Measurements from ENCODE around the gene CCDC150. TPM values are rescaled to one million over a fixed set of nuclear protein-coding genes. Genes with fewer than 3 reads are reported as not detected.
A peak's percentile ranks its signal among the peaks of the same experiment; 100 is the strongest.
"Not testable (repeated sequence)": the region's sequence is repeated elsewhere in the genome, so short reads cannot be mapped to it uniquely, and the experiment has no call there.

Gene CCDC150
- total RNA-seq, 1 donor from 2014 or later: 0.89 TPM

- no peak for ATAC-seq
- no peak for DNase-seq (ENCODE audit: missing footprints)
- intact Hi-C loops (cut with DNase I): no loop called here
These were observed 57.0 kb downstream of the CCDC150 start for GRCh38 chr2:196696423-196697079.

- no peak for ATAC-seq
- intact Hi-C loops (cut with DNase I): no loop called here
- DNase-seq (ENCODE audit: missing footprints): no peak
These were observed 58.3 kb downstream of the CCDC150 start for GRCh38 chr2:196697825-196698224.

- DNase-seq (ENCODE audit: missing footprints) (no peak), ATAC-seq (no peak)
- intact Hi-C loops (cut with DNase I): no loop called here
These were observed 63.1 kb downstream of the CCDC150 start for GRCh38 chr2:196702641-196703040.

- ATAC-seq: no peak
These were observed 64.2 kb downstream of the CCDC150 start for GRCh38 chr2:196703695-196704094.

GRCh38 chr2:196710056-196710455, 70.5 kb downstream of the CCDC150 start:
- DNase-seq (ENCODE audit: missing footprints); ATAC-seq; intact Hi-C loops (cut with DNase I): not testable (repeated sequence)

More at GRCh38 chr2:196703695-196704094, 64.2 kb downstream of the CCDC150 start:
- intact Hi-C loops (cut with DNase I): no loop called here
- no peak for DNase-seq (ENCODE audit: missing footprints)

GRCh38 chr2:196711625-196712024, 72.1 kb downstream of the CCDC150 start:
- DNase-seq (ENCODE audit: missing footprints): no peak
- intact Hi-C loops (cut with DNase I): no loop called here
- ATAC-seq: no peak

- intact Hi-C loops (cut with DNase I): no loop called here
- DNase-seq (ENCODE audit: missing footprints): no peak
- ATAC-seq: no peak
These were observed 73.4 kb downstream of the CCDC150 start for GRCh38 chr2:196712867-196713266.

GRCh38 chr2:196718419-196719109, 79.0 kb downstream of the CCDC150 start:
- no peak for DNase-seq (ENCODE audit: missing footprints)
- no peak for ATAC-seq

GRCh38 chr2:196719110-196719872, 79.8 kb downstream of the CCDC150 start:
- intact Hi-C loops (cut with DNase I): no loop called here
- DNase-seq (ENCODE audit: missing footprints) (peak; percentile 68), ATAC-seq (peak; percentile 69)

More at GRCh38 chr2:196718419-196719109, 79.0 kb downstream of the CCDC150 start:
- intact Hi-C loops (cut with DNase I): no loop called here

- intact Hi-C loops (cut with DNase I): no loop called here
- ATAC-seq: no peak
- DNase-seq (ENCODE audit: missing footprints): no peak
These were observed 84.1 kb downstream of the CCDC150 start for GRCh38 chr2:196723571-196723970.

GRCh38 chr2:196725218-196725617, 85.7 kb downstream of the CCDC150 start:
- intact Hi-C loops (cut with DNase I): no loop called here
- no peak for DNase-seq (ENCODE audit: missing footprints)
- ATAC-seq: no peak

GRCh38 chr2:196725882-196726281, 86.4 kb downstream of the CCDC150 start:
- DNase-seq (ENCODE audit: missing footprints) (no peak), ATAC-seq (no peak)
- intact Hi-C loops (cut with DNase I): no loop called here

GRCh38 chr2:196729418-196729817, 89.9 kb downstream of the CCDC150 start:
- DNase-seq (ENCODE audit: missing footprints): no peak
- no peak for ATAC-seq
- intact Hi-C loops (cut with DNase I): no loop called here

GRCh38 chr2:196736646-196737045, 97.1 kb downstream of the CCDC150 start:
- ATAC-seq; intact Hi-C loops (cut with DNase I); DNase-seq (ENCODE audit: missing footprints): not testable (repeated sequence)

- intact Hi-C loops (cut with DNase I): no loop called here
- DNase-seq (ENCODE audit: missing footprints): no peak
- no peak for ATAC-seq
These were observed 97.5 kb downstream of the CCDC150 start for GRCh38 chr2:196737046-196737445.

- ATAC-seq: no peak
- DNase-seq (ENCODE audit: missing footprints): no peak
- intact Hi-C loops (cut with DNase I): no loop called here
These were observed 99.5 kb downstream of the CCDC150 start for GRCh38 chr2:196739031-196739430.

GRCh38 chr2:196742216-196742615, 102.7 kb downstream of the CCDC150 start:
- ATAC-seq (no peak), DNase-seq (ENCODE audit: missing footprints) (no peak)
- intact Hi-C loops (cut with DNase I): no loop called here

- intact Hi-C loops (cut with DNase I): no loop called here
- ATAC-seq (no peak), DNase-seq (ENCODE audit: missing footprints) (no peak)
These were observed 103.2 kb downstream of the CCDC150 start for GRCh38 chr2:196742685-196743084.

- intact Hi-C loops (cut with DNase I): no loop called here
- no peak for DNase-seq (ENCODE audit: missing footprints)
- no peak for ATAC-seq
These were observed 103.7 kb downstream of the CCDC150 start for GRCh38 chr2:196743165-196743564.

- ATAC-seq: no peak
- intact Hi-C loops (cut with DNase I): no loop called here
- no peak for DNase-seq (ENCODE audit: missing footprints)
These were observed 106.2 kb downstream of the CCDC150 start for GRCh38 chr2:196745711-196746110.
